NCI-H774 (cell line): ENCODE results near the gene FOXO4.

Source experiments
- DNase-seq: peaks from one replicate; lab custom pipeline; 2025; lab: John Stamatoyannopoulos, UW

The FOXO4 gene

DNA sequence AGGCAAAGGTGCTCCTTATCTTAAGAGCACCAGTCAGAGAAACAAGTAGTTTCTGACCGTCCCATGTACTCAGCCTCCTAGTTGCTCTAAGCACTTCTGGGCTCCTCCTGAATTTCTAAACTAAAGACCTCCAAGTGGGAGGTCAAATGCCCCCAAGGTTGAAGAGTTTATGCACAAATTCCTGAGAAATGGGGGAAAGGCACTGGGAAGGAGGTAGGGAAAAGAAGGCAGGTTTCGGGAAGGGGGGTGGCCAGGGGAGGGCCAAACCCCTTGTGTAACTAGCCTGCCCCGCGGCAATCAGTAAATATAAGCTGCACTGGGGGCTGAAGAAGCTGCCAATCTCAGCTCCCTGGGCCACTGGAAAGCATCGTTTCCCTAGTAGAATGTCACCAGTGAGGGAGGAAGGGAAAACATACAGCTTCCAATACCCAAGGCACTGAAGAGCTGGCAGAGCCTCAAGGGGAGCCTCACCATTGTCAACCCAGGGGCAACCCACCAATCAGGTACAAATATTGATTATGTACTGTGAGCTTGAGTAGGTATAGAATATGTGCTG is 3.4 kb downstream of the FOXO4 start:
- DNase-seq: no peak

GRCh38 chrX:71099736-71100135 is 4.1 kb downstream of the FOXO4 start:
- DNase-seq: no peak

GRCh38 chrX:71100581-71101505 is 5.2 kb downstream of the FOXO4 start:
- DNase-seq: no peak

- no peak for DNase-seq
Measured at GRCh38 chrX:71102292-71102691, 6.6 kb downstream of the FOXO4 start.

- DNase-seq: no peak
Measured at GRCh38 chrX:71103110-71103983, 7.7 kb downstream of the FOXO4 start.

DNA sequence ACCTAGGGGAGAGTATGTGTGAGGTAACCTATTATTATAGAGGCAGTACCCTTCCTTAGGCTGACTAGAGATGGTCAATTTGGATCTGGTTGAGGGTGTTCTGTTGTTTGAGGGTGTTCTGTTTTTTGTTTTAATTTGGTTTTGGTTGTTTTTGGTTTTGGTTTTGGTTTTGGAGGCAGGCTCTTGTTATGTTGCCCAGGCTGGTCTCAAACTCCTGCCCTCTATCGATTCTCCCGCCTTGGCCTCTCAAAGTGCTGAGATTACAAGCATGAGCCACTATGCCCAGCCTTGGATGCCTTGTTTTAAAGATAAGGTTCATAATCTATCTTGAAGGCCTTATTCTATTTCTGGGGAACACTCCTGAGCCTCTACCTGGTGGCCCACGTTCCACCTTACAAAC is 10.0 kb downstream of the FOXO4 start:
- no peak for DNase-seq

- no peak for DNase-seq
Measured at GRCh38 chrX:71106427-71106826, 10.8 kb downstream of the FOXO4 start, which contains the start of gene CXorf65. CXorf65 (minus strand) TSS chrX:71106740; CDS start chrX:71106556, 184 bp downstream.

GRCh38 chrX:71107245-71107644 is 11.6 kb downstream of the FOXO4 start:
- DNase-seq: no peak

DNA sequence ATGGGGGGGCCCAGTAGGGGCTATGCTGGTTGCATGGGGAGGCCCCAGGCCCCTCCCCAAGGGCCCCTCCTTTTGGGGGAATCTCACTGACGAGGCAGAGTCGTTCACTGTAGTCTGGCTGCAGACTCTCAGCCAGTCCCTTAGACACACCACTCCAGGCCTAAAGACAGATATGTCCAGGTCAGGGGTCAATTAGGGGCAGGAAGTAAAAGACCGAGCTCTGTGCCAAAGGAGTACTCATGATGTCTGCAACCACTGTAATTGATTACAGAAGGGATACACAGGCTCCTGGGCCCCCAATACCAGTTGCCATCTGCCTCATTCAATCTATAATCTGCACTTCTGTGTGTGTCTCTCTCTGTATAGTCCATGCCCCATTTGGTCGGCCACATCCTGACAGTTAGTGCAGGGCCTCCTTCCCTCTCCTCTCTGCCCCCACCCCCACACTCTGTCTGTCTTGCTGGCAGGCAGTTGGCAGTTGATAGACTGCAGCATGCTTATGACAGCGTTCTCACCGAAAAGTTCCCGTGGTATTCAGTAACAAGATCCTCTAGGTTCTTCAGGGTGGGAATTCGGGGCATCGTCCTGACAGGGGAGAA is 12.2 kb downstream of the FOXO4 start:
- DNase-seq: no peak

DNA sequence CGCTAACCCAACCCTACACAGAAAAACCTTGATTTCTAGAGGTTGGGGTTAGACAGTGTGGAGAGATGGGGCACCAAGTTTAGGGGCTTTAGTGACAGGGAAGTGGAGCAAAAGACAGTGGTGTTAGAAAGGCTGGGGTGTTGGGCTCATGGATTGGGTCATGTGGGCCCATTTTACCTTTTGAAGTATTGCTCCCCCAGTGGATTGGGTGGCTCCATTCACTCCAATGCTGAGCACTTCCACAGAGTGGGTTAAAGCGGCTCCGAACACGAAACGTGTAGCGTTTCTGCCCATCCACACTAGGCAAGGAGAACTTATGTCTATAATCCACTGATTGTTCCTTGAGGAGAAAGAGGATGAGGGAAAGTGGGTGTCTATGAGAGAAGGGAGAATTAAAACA is 13.4 kb downstream of the FOXO4 start:
- no peak for DNase-seq

GRCh38 chrX:71111141-71111843 is 15.6 kb downstream of the FOXO4 start, which contains the start of gene IL2RG:
IL2RG (minus strand) TSS chrX:71111577; CDS start chrX:71111539, 38 bp downstream.
- DNase-seq: no peak

- DNase-seq: no peak
Measured at GRCh38 chrX:71111921-71112431, 16.3 kb downstream of the FOXO4 start.

- DNase-seq: no peak
Measured at GRCh38 chrX:71117358-71117757, 21.7 kb downstream of the FOXO4 start.

DNA sequence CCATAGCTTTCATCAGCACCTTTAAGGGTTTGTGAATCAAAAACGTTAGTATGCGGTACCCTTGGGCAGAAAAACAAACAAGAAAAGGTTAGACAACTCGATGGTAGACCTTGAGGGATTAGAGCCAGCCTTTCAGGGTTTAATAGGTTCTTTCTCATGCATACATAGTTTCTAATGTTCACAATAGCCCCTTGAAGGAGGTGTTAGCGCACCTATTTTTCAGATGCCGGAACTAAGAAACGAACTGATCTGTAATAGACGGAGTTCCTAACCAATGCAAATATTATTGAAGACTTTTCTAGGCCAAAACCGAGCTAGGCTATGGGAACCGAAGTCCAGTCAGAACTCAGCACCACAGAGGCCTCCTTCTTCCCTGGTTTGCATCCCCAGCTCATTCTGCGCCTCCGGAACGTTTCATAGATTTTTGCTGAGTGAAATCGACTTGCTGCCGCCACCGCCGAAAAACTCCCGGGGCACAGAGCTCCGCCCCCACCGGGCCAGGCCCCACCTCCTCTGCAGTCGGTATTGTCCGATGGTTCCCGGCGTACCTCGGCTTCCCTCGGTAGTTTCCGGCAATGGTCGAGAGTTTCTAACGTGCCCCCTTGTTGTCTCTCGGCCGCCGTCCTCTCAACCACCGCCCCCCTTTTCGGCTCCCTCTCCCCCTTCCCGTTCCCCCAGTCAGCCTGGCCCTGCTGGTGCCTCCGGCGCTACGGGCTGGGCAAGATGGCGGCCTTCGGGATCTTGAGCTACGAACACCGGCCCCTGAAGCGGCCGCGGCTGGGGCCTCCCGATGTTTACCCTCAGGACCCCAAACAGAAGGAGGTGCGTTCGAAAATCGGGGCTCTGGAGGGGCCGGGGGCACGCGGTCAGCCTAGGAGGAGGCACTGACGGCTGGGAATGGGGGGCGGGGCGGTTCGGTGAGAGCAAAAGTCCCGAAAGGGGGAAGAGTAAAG is 22.7 kb downstream of the FOXO4 start, which contains the start of gene MED12:
MED12 (plus strand) TSS at position 565 of the 953 bp plus-strand sequence; CDS start at position 724, 159 bp downstream.
- DNase-seq: peak; percentile 19

DNA sequence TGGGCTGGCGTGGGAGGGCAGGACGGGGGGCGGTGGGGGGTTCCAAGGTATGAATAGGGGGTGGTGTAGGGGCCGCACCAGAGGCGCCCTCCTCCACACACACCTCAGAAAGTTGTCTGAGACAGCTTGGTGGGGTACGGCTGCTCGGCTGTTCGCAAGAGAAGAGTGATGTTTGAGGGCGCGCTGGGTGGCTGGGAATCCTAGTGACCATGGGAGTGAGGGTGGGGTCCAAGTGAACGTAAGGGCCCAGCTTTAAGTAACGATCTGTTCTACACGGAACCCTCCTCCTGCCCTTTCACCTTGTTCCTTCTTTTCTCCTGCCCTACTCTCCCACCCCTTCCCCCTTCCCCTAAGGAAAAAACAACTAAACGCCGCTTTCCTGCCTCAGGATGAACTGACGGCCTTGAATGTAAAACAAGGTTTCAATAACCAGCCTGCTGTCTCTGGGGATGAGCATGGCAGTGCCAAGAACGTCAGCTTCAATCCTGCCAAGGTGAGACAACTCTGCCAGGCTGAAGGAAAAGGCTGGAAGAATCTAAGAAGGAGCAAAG is 23.4 kb downstream of the FOXO4 start:
- no peak for DNase-seq

- no peak for DNase-seq
Measured at GRCh38 chrX:71128166-71128833, 32.6 kb downstream of the FOXO4 start.

- peak; percentile 14 for DNase-seq
Measured at GRCh38 chrX:71128915-71129765, 33.5 kb downstream of the FOXO4 start.

DNA sequence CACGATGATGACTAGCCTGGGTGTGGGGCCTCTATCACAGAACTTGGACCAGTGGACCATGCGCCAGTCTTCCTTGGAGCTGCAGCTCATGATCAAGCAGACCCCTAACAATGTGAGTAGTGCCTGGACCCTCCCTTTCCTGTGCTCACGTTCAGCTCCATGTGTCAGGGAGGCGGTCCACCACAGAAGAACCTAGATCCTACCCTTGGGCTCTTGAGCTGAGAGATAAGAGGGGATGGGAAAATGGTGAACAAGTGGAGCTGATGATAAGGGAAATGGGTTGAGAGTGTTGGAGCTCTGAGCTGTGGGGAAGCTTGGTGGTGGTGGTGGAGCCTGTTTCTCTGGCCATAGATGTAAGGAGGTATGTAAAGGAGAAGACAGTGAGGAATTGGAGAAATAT is 35.9 kb downstream of the FOXO4 start:
- DNase-seq: no peak
